K562 (cell line): Measurements from ENCODE around the gene HOXB8. TPM values are rescaled to one million over a fixed set of nuclear protein-coding genes. Genes with fewer than 3 reads are reported as not detected.
A peak's percentile ranks its signal among the peaks of the same experiment; 100 is the strongest.

Source experiments
- ATAC-seq: fragments of 200-7000 bp; cut with Tn5 transposase; 3 replicates; pipeline ENCODE4 v1.9.1; 2020; ENCODE audit warnings: moderate library complexity
- BruUV-seq: library from RNA; stranded (reverse); fragments of 400-500 nt; replicated peaks from 2 replicates; lab custom pipeline; 2021; lab: Mats Ljungman, UMichigan
- CTCF ChIA-PET: fragments of 300-600 bp; formaldehyde crosslinking; extraction: SDS; loops from one replicate; lab custom pipeline; 2021; ENCODE audit warnings: low intra/inter-chr PET ratio; lab: Yijun Ruan, JAX
- POLR2A ChIA-PET: fragments of 300-600, 350-650 bp; sonication (Branson Sonifier 250); formaldehyde crosslinking; extraction: SDS; loops from one replicate; lab custom pipeline; 2021; ENCODE audit warnings: antibody characterized with exemption, inconsistent platforms; lab: Yijun Ruan, JAX
- DNase-seq, 4 experiments: peaks; one replicate each; pipeline versions ENCODE4 v3.0.0 to v3.0.0-alpha.2; 2011 to 2018; ENCODE audit warnings: low spot score in 3 of 4, mixed read lengths in 3 of 4; ENCODE audit errors: extremely low read depth in 1 of 4
- FAIRE-seq: peaks from 2 replicates; lab custom pipeline; 2011; peaks lifted over from hg19 to GRCh38; lab: Jason Lieb, UNC
- H2AFZ ChIP-seq: 2 replicates; pipeline ENCODE4 v1.6.0; 2011; ENCODE audit warnings: low read depth, low read length, control low read depth, inconsistent platforms
- H3K27ac ChIP-seq: fragments of 200-600 bp; 3 replicates; pipeline ENCODE4 v1.8.0; 2011; ENCODE audit warnings: low read depth, mild to moderate bottlenecking, control low read depth, inconsistent platforms, low read length, moderate library complexity, mixed read lengths; ENCODE audit errors: extremely low read depth
- H3K27me3 ChIP-seq, 2 experiments: fragments of 300-600 bp in 1 of 2; 2 replicates in 1 of 2; 3 replicates in 1 of 2; pipeline versions ENCODE4 v1.6.0 to v1.8.0; 2011; ENCODE audit warnings: inconsistent platforms in 2 of 2, low read length in 2 of 2, mild to moderate bottlenecking in 1 of 2, mixed read lengths in 1 of 2, moderate library complexity in 1 of 2; ENCODE audit not compliant: control insufficient read depth in 2 of 2, insufficient read depth in 2 of 2
- H3K36me3 ChIP-seq: fragments of 300-600 bp; 3 replicates; pipeline ENCODE4 v1.8.0; 2011; ENCODE audit warnings: mild to moderate bottlenecking, low read length, inconsistent platforms; ENCODE audit not compliant: control insufficient read depth, insufficient read depth
- H3K4me1 ChIP-seq, 2 experiments: fragments of 200-600 bp in 1 of 2; replicated peaks in 1 of 2; 2 replicates in 1 of 2; 3 replicates in 1 of 2; pipeline versions ENCODE4 v1.5.1 to v1.8.0; 2011; ENCODE audit warnings: inconsistent platforms in 2 of 2, low read length in 2 of 2, mild to moderate bottlenecking in 1 of 2, mixed read lengths in 1 of 2, moderate library complexity in 1 of 2; ENCODE audit not compliant: control insufficient read depth in 2 of 2, insufficient read depth in 2 of 2
- H3K4me2 ChIP-seq: 2 replicates; pipeline ENCODE4 v1.6.1; 2011; ENCODE audit warnings: low read length, control low read depth, inconsistent platforms, mixed read lengths; ENCODE audit not compliant: insufficient read depth
- H3K4me3 ChIP-seq: fragments of 200-600 bp; sonication (generic), shearing (Covaris generic); 2 replicates; pipeline ENCODE4 v1.5.1; 2016; ENCODE audit warnings: control low read depth, inconsistent platforms
- H3K79me2 ChIP-seq: fragments of 200-600 bp; 3 replicates; pipeline ENCODE4 v1.8.0; 2011; ENCODE audit warnings: low read length, inconsistent platforms; ENCODE audit not compliant: control insufficient read depth, insufficient read depth
- H3K9ac ChIP-seq, 2 experiments: 2 replicates each; pipeline versions ENCODE4 v1.6.0 to v1.6.1; 2011; ENCODE audit warnings: low read depth in 2 of 2, low read length in 2 of 2, control low read depth in 1 of 2, inconsistent platforms in 1 of 2, mild to moderate bottlenecking in 1 of 2, mixed read lengths in 1 of 2; ENCODE audit not compliant: insufficient read depth in 1 of 2
- H3K9me1 ChIP-seq: one replicate; pipeline ENCODE4 v1.6.0; 2011; ENCODE audit warnings: inconsistent platforms, mild to moderate bottlenecking, low read length, moderate library complexity; ENCODE audit not compliant: control insufficient read depth, insufficient read depth
- H3K9me3 ChIP-seq: replicated peaks from 2 replicates; pipeline ENCODE4 v1.5.1; 2011; ENCODE audit warnings: low read depth, low read length, inconsistent platforms; ENCODE audit not compliant: control insufficient read depth, insufficient read depth
- H4K20me1 ChIP-seq: replicated peaks from 2 replicates; pipeline ENCODE4 v1.6.1; 2011; ENCODE audit warnings: low read length, inconsistent platforms, mixed read lengths; ENCODE audit not compliant: control insufficient read depth, insufficient read depth
- ADNP ChIP-seq: fragments of 200-800 bp; sonication (Bioruptor generic); IDR thresholded peaks from 2 replicates; pipeline ENCODE4 v1.6.1; 2016; ENCODE audit warnings: missing genetic modification characterization, missing compliant biosample characterization
- HDAC6 ChIP-seq: IDR thresholded peaks from 2 replicates; pipeline ENCODE4 v1.6.1; 2012; ENCODE audit warnings: low read depth, mild to moderate bottlenecking, control low read depth, inconsistent platforms, low read length, moderate library complexity
- NCOA2 ChIP-seq, 2 experiments: fragments of 450-650 bp; IDR thresholded peaks; 2 replicates each; pipeline ENCODE4 v1.6.1; 2018; ENCODE audit warnings: mild to moderate bottlenecking in 2 of 2, moderate library complexity in 1 of 2; ENCODE audit not compliant: partially characterized antibody in 2 of 2
- NCOA4 ChIP-seq: fragments of 450-650 bp; IDR thresholded peaks from 2 replicates; pipeline ENCODE4 v1.6.1; 2018; ENCODE audit warnings: mild to moderate bottlenecking; ENCODE audit not compliant: partially characterized antibody
- POLR2AphosphoS5 ChIP-seq: IDR thresholded peaks from 2 replicates; pipeline ENCODE4 v1.6.1; 2011; ENCODE audit warnings: mild to moderate bottlenecking, low read depth, low read length, moderate library complexity; ENCODE audit not compliant: control insufficient read depth, insufficient read depth
- POLR2G ChIP-seq: fragments of 200-400 bp; formaldehyde crosslinking; IDR thresholded peaks from 2 replicates; pipeline ENCODE4 v1.6.1; 2017; ENCODE audit warnings: low read depth, mild to moderate bottlenecking, antibody characterized with exemption, low read length, moderate library complexity
- SMARCC2 ChIP-seq: fragments of 450-650 bp; IDR thresholded peaks from 2 replicates; pipeline ENCODE4 v1.6.1; 2017; ENCODE audit warnings: antibody characterized with exemption, moderate library complexity, mild to moderate bottlenecking, low read depth
- WGBS: fragments of 100-300 bp; shearing (Covaris generic); methylation state at CpG from one replicate; pipeline ENCODE4 v1.1.6; 2016; ENCODE audit warnings: low coverage, mixed read lengths; ENCODE audit not compliant: insufficient coverage; ENCODE audit errors: missing lambda C conversion rate; 5-methylcytosine and 5-hydroxymethylcytosine counted together
- in situ Hi-C: fragments of 300-500 bp; cut with MboI; formaldehyde crosslinking; loops from 4 replicates; pipeline ENCODE4 v1.15.0; 2018; ENCODE audit warnings: inconsistent platforms, mixed read lengths
- intact Hi-C: fragments of 100-400 bp; cut with micrococcal nuclease; formaldehyde crosslinking; loops from 2 replicates; pipeline ENCODE4 v1.14.2; 2022
- polyA plus RNA-seq, 8 experiments: library from polyadenylated mRNA; depleted of rRNA in 4 of 8; stranded (reverse) in 5 of 8; unstranded in 3 of 8; fragments of >200 nt; fragmentation: Nextera tagmentation in 2 of 8; fragmentation: Illumina TruSeq in 1 of 8; extraction: Ambion mirVana in 2 of 8; extraction: Trizol in 1 of 8; gene quantifications; 2 replicates each; pipeline versions ENCODE4 v1.2.1 to v1.2.3, GENCODE V29; 2011 to 2014; ENCODE audit warnings: inconsistent platforms in 1 of 8, missing spikeins in 1 of 8
- total RNA-seq, 7 experiments: library from RNA; depleted of rRNA in 6 of 7; stranded (reverse); fragments of >200 nt in 6 of 7; fragmentation: Illumina TruSeq in 2 of 7; extraction: Trizol in 2 of 7; gene quantifications; 2 replicates each; pipeline versions ENCODE4 v1.2.1 to v1.2.3, GENCODE V29; 2011 to 2021; ENCODE audit warnings: low replicate concordance in 1 of 7
- TF ChIP-seq, protein P1 (sequence below): fragments of 250-450 bp; sonication (Bioruptor Pico); IDR thresholded peaks from 2 replicates; pipeline ENCODE4 v1.6.1; 2021; ENCODE audit warnings: mild to moderate bottlenecking

HOXB8 gene
- total and polyA plus RNA-seq, 9 of the 15 experiments (the other 6 are each of a cell fraction or from before 2014, with no cell fraction given) = 0.52 to 23.8 (median 3.6) TPM

DNA sequence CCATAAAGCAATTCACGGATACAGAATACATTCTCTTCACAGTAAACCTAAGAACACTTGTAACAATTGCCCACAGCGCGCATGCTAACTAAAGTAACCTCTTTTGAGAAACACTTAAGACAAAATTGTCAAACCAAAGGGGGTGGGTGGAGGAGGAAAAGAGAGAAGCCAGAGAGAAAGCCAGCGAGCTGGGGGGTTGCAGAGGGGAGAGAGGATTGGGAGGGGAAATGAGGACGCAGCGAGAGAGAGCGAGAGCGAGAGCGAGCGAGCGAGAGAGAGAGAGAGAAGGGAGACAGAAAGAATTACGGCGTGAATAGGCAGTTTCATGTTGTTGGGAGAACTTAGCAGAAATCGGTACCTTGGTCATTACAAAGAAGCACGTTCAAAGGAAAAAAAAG lies 2.6 kb downstream of the HOXB8 start (continued):
- no peak for TF ChIP-seq POLR2AphosphoS5
- TF ChIP-seq, protein P1, sequence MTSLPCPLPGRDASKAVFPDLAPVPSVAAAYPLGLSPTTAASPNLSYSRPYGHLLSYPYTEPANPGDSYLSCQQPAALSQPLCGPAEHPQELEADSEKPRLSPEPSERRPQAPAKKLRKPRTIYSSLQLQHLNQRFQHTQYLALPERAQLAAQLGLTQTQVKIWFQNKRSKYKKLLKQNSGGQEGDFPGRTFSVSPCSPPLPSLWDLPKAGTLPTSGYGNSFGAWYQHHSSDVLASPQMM (CRISPR knock-in tag) = no peak
- no peak for TF ChIP-seq NCOA2 (IDR thresholded peaks at IDR 0.05; ENCODE audit: partially characterized antibody in 2 of 2)
- TF ChIP-seq NCOA4 = no peak
- TF ChIP-seq SMARCC2 = no peak
- no peak for TF ChIP-seq HDAC6

DNA sequence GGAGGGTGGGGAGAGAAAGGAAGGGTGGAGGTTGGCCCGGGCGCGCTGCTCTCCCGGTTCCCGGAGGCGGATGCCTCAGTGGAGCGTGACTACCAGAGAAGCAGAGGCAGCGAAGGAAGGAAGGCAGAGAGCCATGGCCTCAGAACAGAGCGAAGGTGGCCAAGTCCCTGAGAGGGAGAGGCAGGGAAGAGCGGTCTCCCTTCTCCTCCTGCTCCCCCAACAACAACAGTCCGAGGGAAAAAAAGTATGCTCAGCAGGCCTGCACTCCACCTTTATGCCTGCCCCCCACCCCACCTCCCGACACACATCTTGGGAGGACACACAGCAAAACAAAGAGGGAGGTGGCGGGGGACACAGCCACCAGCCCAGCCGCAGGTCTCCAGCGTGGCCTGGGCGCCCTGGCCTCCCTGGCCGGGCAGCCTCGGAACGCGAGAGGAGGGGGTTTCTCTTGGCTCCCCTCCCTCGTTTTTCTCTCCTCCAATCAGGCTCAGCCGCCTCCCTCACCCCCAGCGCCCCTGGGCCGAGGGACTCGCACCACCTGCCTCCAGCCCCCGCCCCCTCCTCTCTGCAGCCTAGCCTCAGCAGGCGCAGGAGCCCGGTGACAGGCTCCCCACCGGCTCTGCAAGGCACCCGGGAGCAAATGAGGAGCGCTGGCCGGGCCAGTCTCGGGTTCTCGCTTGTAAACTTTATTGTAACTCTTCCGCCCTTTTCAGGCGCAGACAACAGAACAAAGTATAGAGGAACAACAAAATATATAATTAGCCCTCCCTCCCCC lies 3.2 kb downstream of the HOXB8 start:
- H3K27ac ChIP-seq = peak overlapping the region; percentile 31; the same call in 2 of the 3 replicates
- peaks cover 29% of the 10 kb centered on the region for H3K79me2 ChIP-seq
- H3K27me3 ChIP-seq = no peaks in the 10 kb centered on the region
- H3K9me3 ChIP-seq = no peaks in the 10 kb centered on the region
- intact Hi-C loops (no loop called here), in situ Hi-C loops (no loop called here)
- H3K36me3 ChIP-seq = peaks cover 9% of the 10 kb centered on the region; the same call in 1 of the 3 replicates
- WGBS = 89% methylated on average over 5 of the region's 36 CpGs
- no peak overlapping the region; the same call in 1 of the 2 replicates for H3K4me3 ChIP-seq
- ATAC-seq (no peak), FAIRE-seq (no peak), DNase-seq (no peak)
- H2AFZ ChIP-seq = peak overlapping the region; percentile 41; the same call in 1 of the 2 replicates
- ChIA-PET CTCF (interaction anchor here (0.5 kb wide), 1 partner anchor 587 kb away, joined by 3 read pairs; no protein-coding TSS in a partner anchor), POLR2A (interaction anchor here (0.6 kb wide), 1 partner anchor 9 kb away, joined by 3 read pairs; no protein-coding TSS in a partner anchor)
- H3K9me1 ChIP-seq = no peaks in the 10 kb centered on the region
- H3K4me1 ChIP-seq = peaks cover 20 to 48% of the 10 kb centered on the region in 2 experiments
- peak overlapping the region; percentile 80 to 94; a peak in 3 of 4 replicates for H3K9ac ChIP-seq
- TF ChIP-seq ADNP (no peak), POLR2G (0 out of 2 replicates have a peak, but pooled peaks have one; percentile 50)
- no TSS peak for BruUV-seq
- peak overlapping the region; percentile 71; the same call in 1 of the 2 replicates for H3K4me2 ChIP-seq
- no peaks in the 10 kb centered on the region for H4K20me1 ChIP-seq
